GM12878 (cell line): ENCODE results near the gene SLC6A12. TPM values are rescaled to one million over a fixed set of nuclear protein-coding genes. Genes with fewer than 3 reads are reported as not detected.

Experiments
- ATAC-seq: fragments of 200-7000 bp; cut with Tn5 transposase; 3 replicates; pipeline ENCODE4 v1.9.1; 2020; ENCODE audit warnings: mild to moderate bottlenecking, moderate library complexity
- BruUV-seq: library from RNA; stranded (reverse); fragments of 400-500 nt; replicated peaks from 2 replicates; lab custom pipeline; 2021; lab: Mats Ljungman, UMichigan
- CTCF ChIA-PET: fragments of 300-600 bp; sonication (Branson Sonifier 250); formaldehyde crosslinking; extraction: SDS; loops from one replicate; lab custom pipeline; 2021; ENCODE audit warnings: inconsistent platforms; lab: Yijun Ruan, JAX
- POLR2A ChIA-PET: fragments of 350-600 bp; formaldehyde crosslinking; extraction: SDS; loops from one replicate; lab custom pipeline; 2021; ENCODE audit warnings: inconsistent platforms; lab: Charles Lee
- RAD21 ChIA-PET: fragments of 300-600 bp; sonication (Branson Sonifier 250); formaldehyde crosslinking; loops from one replicate; lab custom pipeline; 2023; ENCODE audit warnings: antibody characterized with exemption; ENCODE audit not compliant: unreplicated experiment; lab: Charles Lee
- SMC1A ChIA-PET: fragments of 300-600 bp; sonication (Branson Sonifier 250); formaldehyde crosslinking; loops from one replicate; lab custom pipeline; 2023; ENCODE audit not compliant: unreplicated experiment, uncharacterized antibody; lab: Charles Lee
- DNase-seq: peaks from one replicate; pipeline ENCODE4 v3.0.0-alpha.2; 2011; ENCODE audit warnings: low read depth, low spot score
- FAIRE-seq: peaks from 3 replicates; lab custom pipeline; 2011; peaks lifted over from hg19 to GRCh38; lab: Jason Lieb, UNC
- H2AFZ ChIP-seq: 2 replicates; pipeline ENCODE4 v1.6.0; 2011; ENCODE audit warnings: low read depth, low read length, control low read depth; ENCODE audit not compliant: control insufficient read depth
- H3K27ac ChIP-seq: 2 replicates; pipeline ENCODE4 v1.5.1; 2011; ENCODE audit warnings: control low read depth; ENCODE audit not compliant: control insufficient read depth, insufficient read depth
- H3K27me3 ChIP-seq, 2 experiments: replicated peaks in 1 of 2; 2 replicates each; pipeline versions ENCODE4 v1.6.0 to v1.6.1; 2011; ENCODE audit warnings: low read length in 1 of 2; ENCODE audit not compliant: control insufficient read depth in 2 of 2, insufficient read depth in 2 of 2
- H3K36me3 ChIP-seq, 2 experiments: 2 replicates each; pipeline ENCODE4 v1.5.1; 2011; ENCODE audit warnings: low read length in 1 of 2; ENCODE audit not compliant: control insufficient read depth in 2 of 2, insufficient read depth in 2 of 2
- H3K4me1 ChIP-seq: 2 replicates; pipeline ENCODE4 v1.6.1; 2011; ENCODE audit warnings: mild to moderate bottlenecking, low read length, moderate library complexity, mixed read lengths; ENCODE audit not compliant: control insufficient read depth, insufficient read depth
- H3K4me2 ChIP-seq: 2 replicates; pipeline ENCODE4 v1.6.0; 2011; ENCODE audit warnings: control low read depth; ENCODE audit not compliant: control insufficient read depth, insufficient read depth
- H3K4me3 ChIP-seq: fragments of 200-600 bp; sonication (generic); 2 replicates; pipeline ENCODE4 v1.5.1; 2016
- H3K79me2 ChIP-seq: 2 replicates; pipeline ENCODE4 v1.6.0; 2011; ENCODE audit warnings: low read length; ENCODE audit not compliant: control insufficient read depth, insufficient read depth
- H3K9ac ChIP-seq: 2 replicates; pipeline ENCODE4 v1.8.0; 2011; ENCODE audit warnings: low read length, control low read depth, mixed read lengths; ENCODE audit not compliant: control insufficient read depth, insufficient read depth
- H3K9me3 ChIP-seq: replicated peaks from 3 replicates; pipeline ENCODE4 v1.5.1; 2011; ENCODE audit warnings: mild to moderate bottlenecking, low read length; ENCODE audit not compliant: control insufficient read depth, insufficient read depth
- H4K20me1 ChIP-seq: 2 replicates; pipeline ENCODE4 v1.6.0; 2011; ENCODE audit not compliant: control insufficient read depth, insufficient read depth
- BHLHE40 ChIP-seq, 2 experiments: fragments of 450-650 bp in 1 of 2; IDR thresholded peaks; 2 replicates each; pipeline ENCODE4 v1.6.1; 2011 to 2017; ENCODE audit warnings: low read depth in 2 of 2, borderline replicate concordance in 1 of 2, improper control_type of control experiment in 1 of 2, low read length in 1 of 2, mild to moderate bottlenecking in 1 of 2
- ELK1 ChIP-seq: IDR thresholded peaks from 2 replicates; pipeline ENCODE4 v1.6.1; 2012; ENCODE audit warnings: low read depth, low read length, improper control_type of control experiment
- ETV6 ChIP-seq, 2 experiments: fragments of 450-650 bp in 1 of 2; IDR thresholded peaks in 1 of 2; conservative IDR thresholded peaks in 1 of 2; 2 replicates each; pipeline ENCODE4 v1.6.1; 2014; ENCODE audit warnings: antibody characterized with exemption in 1 of 2, borderline replicate concordance in 1 of 2, low read depth in 1 of 2, mild to moderate bottlenecking in 1 of 2, moderate library complexity in 1 of 2
- PAX5 ChIP-seq: IDR thresholded peaks from 2 replicates; pipeline ENCODE4 v1.6.1; 2011; ENCODE audit warnings: low read depth, low read length, borderline replicate concordance
- RAD21 ChIP-seq: IDR thresholded peaks from 2 replicates; pipeline ENCODE4 v1.6.1; 2011; ENCODE audit warnings: mild to moderate bottlenecking, low read depth, low read length, moderate library complexity; ENCODE audit not compliant: insufficient read depth
- SMARCA5 ChIP-seq: fragments of 450-650 bp; IDR thresholded peaks from 2 replicates; pipeline ENCODE4 v1.6.1; 2017; ENCODE audit warnings: mild to moderate bottlenecking
- SMC3 ChIP-seq: IDR thresholded peaks from 2 replicates; pipeline ENCODE4 v1.6.1; 2011; ENCODE audit warnings: low read length, improper control_type of control experiment, borderline replicate concordance
- SPI1 ChIP-seq: IDR thresholded peaks from 2 replicates; pipeline ENCODE4 v1.6.1; 2011; ENCODE audit warnings: low read depth, mild to moderate bottlenecking, low read length, moderate library complexity, borderline replicate concordance; ENCODE audit not compliant: insufficient read depth
- YY1 ChIP-seq: IDR thresholded peaks from 2 replicates; pipeline ENCODE4 v1.6.1; 2011; ENCODE audit warnings: low read depth, mild to moderate bottlenecking, low read length
- ZNF384 ChIP-seq: IDR thresholded peaks from 2 replicates; pipeline ENCODE4 v1.6.1; 2012; ENCODE audit warnings: low read depth, mild to moderate bottlenecking, low read length, improper control_type of control experiment, borderline replicate concordance
- WGBS: methylation state at CpG from one replicate; pipeline ENCODE4 v1.1.6; 2016; ENCODE audit warnings: low lambda C conversion rate; ENCODE audit not compliant: insufficient replicate concordance, insufficient coverage; ENCODE audit errors: missing lambda C conversion rate; 5-methylcytosine and 5-hydroxymethylcytosine counted together
- in situ Hi-C: fragments of 300-500 bp; cut with MboI; formaldehyde crosslinking; loops from 9 replicates; pipeline ENCODE4 v1.14.3; 2018; ENCODE audit warnings: mixed read lengths
- intact Hi-C: fragments of 100-400 bp; cut with micrococcal nuclease; formaldehyde crosslinking; loops from one replicate; pipeline ENCODE4 v1.14.2; 2022; ENCODE audit not compliant: unreplicated experiment
- polyA plus RNA-seq, 11 experiments: library from polyadenylated mRNA; depleted of rRNA in 4 of 11; unstranded in 6 of 11; stranded (reverse) in 5 of 11; fragments of >200 nt; fragmentation: Nextera tagmentation in 4 of 11; fragmentation: Illumina TruSeq in 1 of 11; extraction: Ambion mirVana in 4 of 11; extraction: Trizol in 1 of 11; gene quantifications; 1 replicate in 1 of 11; 2 replicates in 10 of 11; pipeline versions ENCODE4 v1.2.1 to v1.2.3, GENCODE V29; 2011 to 2016; ENCODE audit warnings: inconsistent platforms in 2 of 11, missing spikeins in 2 of 11, low read depth in 1 of 11
- total RNA-seq, 4 experiments: library from RNA; depleted of rRNA in 3 of 4; stranded (reverse); fragments of >200 nt in 3 of 4; fragmentation: Illumina TruSeq in 1 of 4; extraction: Trizol in 1 of 4; gene quantifications; 2 replicates each; pipeline versions ENCODE4 v1.2.1 to v1.2.3, GENCODE V29; 2013 to 2021
- TF ChIP-seq, protein P1 (sequence below), 3 experiments: IDR thresholded peaks in 2 of 3; conservative IDR thresholded peaks in 1 of 3; 2 replicates each; pipeline ENCODE4 v1.5.1; 2011; ENCODE audit warnings: low read depth in 3 of 3, low read length in 3 of 3, mild to moderate bottlenecking in 3 of 3, control low read depth in 2 of 3, moderate library complexity in 2 of 3, inconsistent platforms in 1 of 3, mixed read lengths in 1 of 3; ENCODE audit not compliant: control insufficient read depth in 2 of 3, insufficient read depth in 1 of 3; ENCODE audit errors: extremely low read depth in 1 of 3

The SLC6A12 gene
- total and polyA plus RNA-seq, 10 of the 15 experiments (the other 5 are each of a cell fraction or from before 2014, with no cell fraction given): 0.06 to 0.11 (median 0.07) TPM; not detected in 7

GRCh38 chr12:153080-153746 is 60.7 kb downstream of the SLC6A12 start:
- H3K27me3 ChIP-seq: no peaks in the 10 kb centered on the region; a peak in 3 of 4 replicates
- no peaks in the 10 kb centered on the region for H3K79me2 ChIP-seq
- POLR2A ChIA-PET: no interaction called here
- no peak overlapping the region for H3K27ac ChIP-seq
- H2AFZ ChIP-seq: no peak overlapping the region
- RAD21 ChIA-PET: no interaction called here
- DNase-seq (no peak), ATAC-seq (peak; percentile 99), FAIRE-seq (peak; percentile 18)
- in situ Hi-C loops: no loop called here
- H3K4me2 ChIP-seq: no peak overlapping the region
- H3K4me1 ChIP-seq: no peaks in the 10 kb centered on the region
- no peaks in the 10 kb centered on the region for H3K36me3 ChIP-seq
- intact Hi-C loops: no loop called here
- SMC1A ChIA-PET: interaction anchor here (1.2 kb wide), 1 partner anchor 47 kb away, joined by 4 read pairs; no protein-coding TSS in a partner anchor
- CTCF ChIA-PET: interaction anchor here (0.6 to 1.9 kb wide), 4 partner anchors 8 to 41 kb away, joined by 3 to 6 read pairs (median 3); no protein-coding TSS in a partner anchor
- no TSS peak for BruUV-seq
- no peaks in the 10 kb centered on the region for H4K20me1 ChIP-seq
- TF ChIP-seq YY1: 0 out of 2 replicates have a peak, but pooled peaks have one; percentile 15
- TF ChIP-seq SMARCA5: no peak
- peak; percentile 19 to 75; a peak in 2 of 4 replicates for TF ChIP-seq BHLHE40 (IDR thresholded peaks at IDR 0.05; ENCODE audit: borderline replicate concordance in 1 of 2, low read depth in 2 of 2, low read length in 1 of 2)
- no peak for TF ChIP-seq PAX5
- 0 out of 4 replicates have a peak, but pooled peaks of 1 of the 2 experiments have one; percentile 21 for TF ChIP-seq ETV6 (conservative IDR thresholded peaks at IDR 0.05 in 1 of 2, IDR thresholded peaks at IDR 0.05 in 1 of 2; ENCODE audit: borderline replicate concordance in 1 of 2, low read depth in 1 of 2)
- no peak for TF ChIP-seq ZNF384
- peak; percentile 69 for TF ChIP-seq SMC3
- TF ChIP-seq SPI1: peak; percentile 26; the same call in 1 of the 2 replicates
- TF ChIP-seq, protein P1, sequence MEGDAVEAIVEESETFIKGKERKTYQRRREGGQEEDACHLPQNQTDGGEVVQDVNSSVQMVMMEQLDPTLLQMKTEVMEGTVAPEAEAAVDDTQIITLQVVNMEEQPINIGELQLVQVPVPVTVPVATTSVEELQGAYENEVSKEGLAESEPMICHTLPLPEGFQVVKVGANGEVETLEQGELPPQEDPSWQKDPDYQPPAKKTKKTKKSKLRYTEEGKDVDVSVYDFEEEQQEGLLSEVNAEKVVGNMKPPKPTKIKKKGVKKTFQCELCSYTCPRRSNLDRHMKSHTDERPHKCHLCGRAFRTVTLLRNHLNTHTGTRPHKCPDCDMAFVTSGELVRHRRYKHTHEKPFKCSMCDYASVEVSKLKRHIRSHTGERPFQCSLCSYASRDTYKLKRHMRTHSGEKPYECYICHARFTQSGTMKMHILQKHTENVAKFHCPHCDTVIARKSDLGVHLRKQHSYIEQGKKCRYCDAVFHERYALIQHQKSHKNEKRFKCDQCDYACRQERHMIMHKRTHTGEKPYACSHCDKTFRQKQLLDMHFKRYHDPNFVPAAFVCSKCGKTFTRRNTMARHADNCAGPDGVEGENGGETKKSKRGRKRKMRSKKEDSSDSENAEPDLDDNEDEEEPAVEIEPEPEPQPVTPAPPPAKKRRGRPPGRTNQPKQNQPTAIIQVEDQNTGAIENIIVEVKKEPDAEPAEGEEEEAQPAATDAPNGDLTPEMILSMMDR (IDR thresholded peaks at IDR 0.05 in 2 of 3, conservative IDR thresholded peaks at IDR 0.05 in 1 of 3; ENCODE audit: control insufficient read depth in 2 of 3, extremely low read depth in 1 of 3, insufficient read depth in 1 of 3, low read depth in 3 of 3, low read length in 3 of 3): peak; percentile 84 to 89 (median 87)
- no peak for TF ChIP-seq ELK1
- peak; percentile 66 for TF ChIP-seq RAD21
- H3K9ac ChIP-seq: no peak overlapping the region
- H3K4me3 ChIP-seq: no peak overlapping the region
- no peaks in the 10 kb centered on the region for H3K9me3 ChIP-seq
- WGBS: 18% methylated on average over 11 of the region's 11 CpGs
